ENCODE measurements around the gene RIC1.

GRCh38 chr9:5592904-5593303 lies 36.0 kb upstream of the RIC1 start:
- no peak for TF ChIP-seq POLR2A (IDR thresholded peaks at IDR 0.05)
- TF ChIP-seq CTCF (IDR thresholded peaks at IDR 0.05) = no peak
- TF ChIP-seq POLR2AphosphoS5 (IDR thresholded peaks at IDR 0.05) = no peak

Data from prostate gland (tissue), 2 donors.